Skeletal muscle cell (primary cell): ENCODE data around the gene TEAD3.
"Not testable (repeated sequence)": the region's sequence is repeated elsewhere in the genome, so short reads cannot be mapped to it uniquely, and the experiment has no call there.

Experiments
- DNase-seq: peaks from one replicate; pipeline ENCODE4 v3.0.0-alpha.2; 2010; ENCODE audit warnings: low read depth
- H3K4me3 ChIP-seq: 2 replicates; pipeline ENCODE4 v1.5.1; 2011; ENCODE audit warnings: low read depth, mild to moderate bottlenecking, control low read depth, low read length, moderate library complexity

TEAD3 gene

DNA sequence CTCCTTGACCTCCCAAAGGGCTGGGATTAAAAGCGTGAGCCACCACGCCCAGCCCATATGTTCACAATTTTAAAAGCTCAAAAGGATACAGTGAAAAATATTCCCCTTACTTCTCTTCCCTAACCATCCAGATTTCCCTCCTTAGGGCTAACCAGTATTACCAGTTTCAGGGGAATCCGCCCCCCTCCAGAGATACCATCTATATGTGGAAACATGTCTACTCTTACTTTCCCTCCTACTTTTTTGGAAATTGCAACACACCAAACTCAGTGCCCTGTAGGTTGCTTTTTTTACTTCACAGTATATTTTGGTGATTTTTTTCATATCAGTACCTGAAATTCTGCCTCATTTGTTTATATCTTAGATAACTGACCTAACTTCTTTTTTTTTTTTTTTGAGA lies 35.6 kb downstream of the TEAD3 start:
- no peak for DNase-seq
- H3K4me3 ChIP-seq: no peak overlapping the region

DNA sequence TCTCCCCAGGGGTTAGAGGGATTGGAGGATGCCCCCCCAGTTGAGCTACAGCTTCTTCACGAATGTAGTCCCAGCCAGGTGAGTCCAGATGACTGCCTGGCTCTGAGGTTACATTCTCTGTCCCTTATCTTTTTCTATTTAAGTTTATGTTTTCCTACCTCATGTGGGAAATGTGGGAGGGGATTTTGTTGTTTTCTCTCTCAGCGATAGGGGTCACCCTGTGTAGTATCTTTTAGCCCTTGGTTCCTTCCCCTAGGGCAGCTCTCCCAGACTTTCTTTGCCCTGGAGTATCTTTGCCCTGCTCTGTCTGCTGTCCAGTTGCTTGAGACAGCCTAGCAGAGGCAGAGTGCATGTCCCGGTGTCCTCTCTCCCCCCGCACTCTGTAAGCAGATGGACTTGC lies 39.0 kb downstream of the TEAD3 start:
- no peak overlapping the region for H3K4me3 ChIP-seq
- DNase-seq: no peak

DNA sequence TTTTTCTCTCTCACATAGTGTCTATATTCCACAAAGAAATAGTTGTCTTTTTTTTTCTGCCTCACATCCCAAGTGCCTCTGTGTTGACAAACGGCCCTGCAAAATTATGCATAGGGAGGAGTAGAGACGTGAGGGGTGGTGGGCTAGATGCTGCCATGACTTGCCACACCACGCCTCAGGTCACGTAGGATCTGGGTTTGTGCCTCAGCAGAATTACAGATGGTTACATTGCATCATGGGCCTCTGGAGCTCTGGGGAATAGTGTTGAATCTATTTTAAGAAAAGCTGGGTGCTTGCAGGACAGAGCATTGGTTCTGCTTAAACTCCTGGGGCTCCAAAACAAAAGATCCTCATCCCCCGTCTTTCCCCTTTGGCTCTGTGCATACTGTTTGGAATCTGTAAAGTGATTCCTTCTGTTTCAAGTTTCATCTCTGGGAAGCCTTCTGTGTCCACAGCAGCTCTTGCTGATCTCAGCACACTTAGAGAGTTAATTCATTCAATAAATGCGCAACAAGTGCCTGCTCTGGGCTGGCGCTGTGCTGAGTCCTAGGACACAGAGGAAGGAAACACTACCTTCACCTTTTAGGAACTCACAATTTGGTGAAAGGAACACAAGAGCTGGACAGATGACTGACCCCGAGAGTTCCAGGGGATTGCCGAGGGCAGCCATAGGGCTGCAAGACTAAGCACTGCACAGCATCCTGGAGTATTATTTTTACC lies 42.3 kb downstream of the TEAD3 start:
- H3K4me3 ChIP-seq: no peak overlapping the region
- DNase-seq: no peak

DNA sequence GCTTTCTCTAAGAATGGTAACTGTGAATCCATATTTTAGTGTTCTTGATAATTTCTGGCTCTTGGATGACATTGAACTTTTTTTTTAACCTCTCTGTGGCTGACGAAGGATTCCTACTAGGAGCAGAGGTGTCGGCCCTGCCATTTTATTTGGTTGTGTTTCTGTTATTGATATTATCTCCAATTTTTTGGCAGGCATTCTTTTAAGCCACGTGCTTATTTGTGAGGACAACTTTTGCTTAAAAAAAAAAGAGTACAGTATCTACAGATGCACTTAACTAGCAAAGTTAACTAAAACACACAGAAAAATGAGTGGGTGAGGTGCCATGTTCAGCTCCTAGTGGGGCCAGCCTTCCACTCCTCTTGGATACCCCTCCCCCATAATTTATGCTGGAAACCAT lies 43.6 kb downstream of the TEAD3 start:
- peak overlapping the region; percentile 68 for H3K4me3 ChIP-seq

DNA sequence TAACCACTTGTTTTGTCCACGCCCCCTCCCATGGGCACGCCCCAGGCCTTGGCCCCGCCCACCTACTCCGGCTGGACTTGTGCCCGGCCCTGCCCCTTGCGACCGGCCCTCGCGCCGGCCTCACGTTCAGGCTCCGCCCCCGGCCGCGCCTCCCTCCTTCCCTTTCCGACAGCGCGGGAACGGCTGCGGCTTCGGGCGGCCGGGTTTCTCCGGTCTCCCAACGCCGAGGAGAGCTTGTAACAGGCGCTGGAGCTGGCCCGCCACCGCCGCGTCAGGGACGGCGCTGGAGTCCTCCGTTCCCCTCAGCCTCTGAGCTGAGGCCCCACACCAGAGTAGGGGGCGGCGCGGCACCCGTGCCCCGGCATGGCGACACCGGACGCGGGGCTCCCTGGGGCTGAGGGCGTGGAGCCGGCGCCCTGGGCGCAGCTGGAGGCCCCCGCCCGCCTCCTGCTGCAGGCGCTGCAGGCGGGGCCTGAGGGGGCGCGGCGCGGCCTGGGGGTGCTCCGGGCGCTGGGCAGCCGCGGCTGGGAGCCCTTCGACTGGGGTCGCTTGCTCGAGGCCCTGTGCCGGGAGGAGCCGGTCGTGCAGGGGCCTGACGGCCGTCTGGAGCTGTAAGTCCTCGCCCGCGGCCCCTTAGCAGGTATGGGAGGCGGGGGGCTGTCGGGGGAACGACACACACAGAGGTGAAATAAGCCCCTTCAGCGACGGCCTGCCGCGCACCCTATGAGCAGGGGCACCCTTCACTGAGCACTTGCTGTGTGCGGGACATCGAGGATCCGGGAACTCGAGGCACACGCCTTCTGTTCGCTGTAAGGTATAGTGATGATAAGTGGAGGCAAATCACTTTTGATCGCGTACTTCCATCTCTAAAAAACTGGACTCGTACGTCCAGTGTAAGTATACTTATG lies 44.4 kb downstream of the TEAD3 start, which contains the start of gene FANCE:
FANCE (plus strand) TSS at position 156 of the 908 bp plus-strand sequence; CDS start at position 364, 208 bp downstream.
- DNase-seq: peak; percentile 73
- peak within 1 kb of the TSS; percentile 68 for H3K4me3 ChIP-seq

More for the DNA sequence above, 43.6 kb downstream of the TEAD3 start:
- DNase-seq: no peak

DNA sequence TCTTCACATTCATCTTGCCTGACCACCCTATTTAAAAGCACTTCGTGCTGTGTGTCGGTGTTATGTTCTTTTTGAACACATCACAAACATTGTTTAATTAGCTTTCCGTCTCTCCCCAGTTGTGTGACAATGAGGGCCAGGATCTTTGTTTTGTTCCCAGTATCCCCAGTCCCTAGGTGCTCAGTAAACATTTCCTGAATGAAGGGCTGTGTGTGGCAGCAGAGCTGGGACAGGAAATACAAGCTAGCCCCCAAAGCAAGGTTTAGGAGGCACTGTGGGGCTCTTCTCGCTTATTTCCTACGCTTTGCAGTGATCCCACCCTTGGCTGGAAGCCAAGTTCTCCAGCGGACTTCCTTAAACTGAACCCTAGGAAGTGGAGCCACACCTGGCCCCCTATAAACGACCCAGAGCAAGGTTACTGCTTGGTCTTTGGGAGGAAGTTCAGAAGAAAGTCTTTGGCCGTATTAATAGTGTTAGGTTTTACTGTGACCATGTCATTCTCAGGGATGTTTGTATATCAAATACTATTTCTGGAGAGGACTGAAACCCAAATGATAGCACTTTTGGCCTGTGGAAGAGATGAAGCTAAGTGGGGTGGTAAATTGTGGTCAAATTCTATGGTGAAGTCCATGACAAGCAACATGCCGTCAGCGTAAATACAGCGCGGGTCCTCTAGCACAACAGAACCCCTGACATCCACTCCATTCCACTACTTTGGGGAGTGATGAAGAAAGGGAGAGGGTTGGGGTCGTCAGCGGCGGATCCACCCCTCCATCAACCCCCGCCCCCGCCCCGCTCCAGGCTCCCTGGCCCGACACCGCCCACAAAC lies 45.3 kb downstream of the TEAD3 start:
- no peak for DNase-seq
- H3K4me3 ChIP-seq: peak overlapping the region; percentile 68

DNA sequence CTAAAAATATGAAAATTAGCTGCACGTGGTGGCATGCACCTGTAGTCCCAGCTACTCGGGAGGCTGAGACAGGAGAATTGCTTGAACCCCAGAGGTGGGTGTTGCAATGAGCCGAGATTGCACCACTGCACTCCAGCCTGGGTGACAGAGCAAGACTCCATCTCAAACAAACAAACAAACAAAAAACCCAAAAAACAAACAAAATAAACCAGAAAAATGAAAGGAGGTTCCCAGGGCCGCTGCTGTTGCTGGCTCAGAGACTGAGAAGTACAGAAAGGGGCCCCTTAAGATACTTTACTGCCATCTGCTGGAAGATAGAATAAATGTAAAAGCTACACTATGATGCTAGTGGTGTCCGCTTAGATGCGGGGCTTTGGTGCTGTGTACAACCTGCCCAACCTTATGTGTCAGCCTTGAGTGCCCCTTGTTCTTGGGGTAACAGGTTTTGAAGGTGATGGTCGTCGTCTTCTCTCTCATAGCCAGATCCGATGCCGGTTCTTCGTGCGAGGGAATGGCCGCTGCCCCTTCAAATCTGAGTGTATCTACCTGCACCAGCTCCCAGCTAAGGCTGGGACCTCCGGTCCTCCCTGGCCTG lies 47.5 kb downstream of the TEAD3 start:
- DNase-seq: no peak
- no peak overlapping the region for H3K4me3 ChIP-seq

DNA sequence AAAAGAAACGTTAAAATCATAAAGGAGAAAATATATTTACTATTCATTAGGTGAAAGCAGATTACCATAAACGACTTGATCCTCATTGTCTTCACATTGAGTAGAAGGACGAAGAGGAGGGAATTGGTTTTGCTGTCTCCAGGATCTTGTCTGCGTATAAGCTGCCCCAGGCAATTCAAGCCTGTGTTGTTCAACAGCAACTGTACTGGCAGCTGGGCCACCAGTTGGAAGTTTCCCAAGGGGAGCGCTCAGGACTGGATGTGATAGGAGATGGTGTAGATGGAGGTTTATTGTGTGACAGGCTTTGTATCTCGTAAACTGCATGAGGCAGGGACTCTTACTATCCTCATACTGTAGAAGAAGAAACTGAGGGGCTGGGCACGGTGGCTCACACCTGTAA lies 48.7 kb downstream of the TEAD3 start:
- H3K4me3 ChIP-seq: no peak overlapping the region
- DNase-seq: no peak

DNA sequence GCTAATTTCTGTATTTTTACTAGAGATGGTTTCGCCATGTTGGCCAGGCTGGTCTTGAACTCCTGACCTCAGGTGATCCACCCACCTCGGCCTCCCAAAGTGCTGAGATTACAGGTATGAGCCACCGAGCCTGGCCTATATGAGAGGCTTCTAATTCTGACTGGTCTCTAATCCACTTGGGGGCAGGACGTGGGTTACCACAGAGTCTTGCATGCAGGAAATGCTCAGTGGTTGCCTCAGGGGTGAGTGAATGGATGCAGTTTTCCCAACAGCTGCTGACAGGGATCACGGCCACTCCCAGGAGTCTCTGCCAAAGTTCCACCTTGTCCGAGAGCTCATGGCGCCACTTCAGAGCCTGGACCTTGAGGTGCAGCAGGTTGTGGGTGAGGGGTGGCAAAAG lies 51.2 kb downstream of the TEAD3 start:
- H3K4me3 ChIP-seq: no peak overlapping the region
- no peak for DNase-seq

DNA sequence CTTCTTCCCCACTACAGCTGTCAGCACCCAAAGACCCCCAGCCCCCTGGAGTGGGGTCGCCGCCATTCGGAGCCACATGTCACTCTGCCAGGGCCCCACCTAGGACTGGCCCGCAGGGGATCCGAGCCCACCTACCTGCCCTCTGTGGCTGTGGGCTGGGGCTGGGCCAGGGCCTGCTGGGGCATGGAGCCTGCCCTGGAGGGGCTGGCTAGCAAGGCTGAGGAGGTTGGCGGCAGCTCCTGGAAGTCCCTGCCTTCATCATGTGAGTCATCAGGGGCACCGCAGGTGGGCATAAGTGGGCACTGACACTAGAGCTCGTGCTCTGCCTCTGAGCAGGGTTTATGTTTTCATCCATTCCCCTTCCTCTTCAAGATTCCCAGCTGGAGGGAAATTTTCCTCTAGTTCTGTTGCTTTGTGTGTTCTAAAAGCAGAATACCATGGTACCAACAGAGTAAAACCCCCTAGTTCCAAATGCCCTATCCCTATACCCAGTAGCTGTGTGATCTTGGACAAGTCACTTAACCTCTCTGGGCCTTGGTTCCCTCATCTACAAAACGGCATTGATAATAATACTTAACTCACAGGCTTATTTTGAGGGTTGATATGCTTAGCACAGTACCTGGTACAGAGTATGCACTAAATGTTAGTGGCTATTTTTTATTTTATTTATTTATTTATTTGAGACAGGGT lies 53.4 kb downstream of the TEAD3 start:
- no peak for DNase-seq
- H3K4me3 ChIP-seq: no peak overlapping the region

DNA sequence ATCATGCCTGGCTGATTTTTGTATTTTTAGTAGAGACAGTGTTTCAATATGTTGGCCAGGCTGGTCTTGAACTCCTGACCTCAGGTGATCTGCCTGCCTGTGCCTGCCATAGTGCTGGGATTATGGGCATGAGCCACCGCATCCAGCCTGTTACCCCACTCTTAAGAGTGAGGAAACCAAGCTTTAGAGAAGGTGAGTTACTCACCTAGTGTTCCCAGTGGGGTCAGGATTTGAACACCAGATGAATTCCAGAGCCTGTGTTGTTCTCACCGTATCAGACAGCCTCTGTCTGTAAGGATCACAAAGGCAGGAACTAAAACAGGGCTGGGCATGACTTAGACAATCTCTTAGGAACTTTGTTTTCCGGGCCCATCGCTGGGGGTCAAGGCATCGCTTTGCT lies 54.2 kb downstream of the TEAD3 start:
- no peak overlapping the region for H3K4me3 ChIP-seq

DNA sequence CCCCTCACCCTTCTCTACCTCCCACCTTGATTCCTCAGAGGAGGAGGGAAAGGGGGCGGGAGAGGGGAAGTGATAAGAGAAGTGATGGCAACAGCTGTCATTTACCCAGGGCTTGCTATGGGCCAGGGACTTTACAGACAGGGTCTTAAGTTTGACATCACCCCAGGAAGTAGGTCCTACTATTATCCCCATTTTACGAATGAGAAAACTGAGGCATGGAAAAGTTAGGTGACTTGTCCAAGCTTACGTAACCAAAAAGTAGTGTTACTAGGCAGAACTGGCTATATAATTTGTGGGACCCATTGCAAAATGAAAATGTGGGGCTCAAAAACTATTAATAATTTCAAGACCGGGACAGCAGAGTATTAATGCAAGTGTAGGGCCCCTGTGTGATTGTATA lies 55.2 kb downstream of the TEAD3 start:
- no peak overlapping the region for H3K4me3 ChIP-seq
- DNase-seq: no peak

More for the DNA sequence above, 54.2 kb downstream of the TEAD3 start:
- no peak for DNase-seq

DNA sequence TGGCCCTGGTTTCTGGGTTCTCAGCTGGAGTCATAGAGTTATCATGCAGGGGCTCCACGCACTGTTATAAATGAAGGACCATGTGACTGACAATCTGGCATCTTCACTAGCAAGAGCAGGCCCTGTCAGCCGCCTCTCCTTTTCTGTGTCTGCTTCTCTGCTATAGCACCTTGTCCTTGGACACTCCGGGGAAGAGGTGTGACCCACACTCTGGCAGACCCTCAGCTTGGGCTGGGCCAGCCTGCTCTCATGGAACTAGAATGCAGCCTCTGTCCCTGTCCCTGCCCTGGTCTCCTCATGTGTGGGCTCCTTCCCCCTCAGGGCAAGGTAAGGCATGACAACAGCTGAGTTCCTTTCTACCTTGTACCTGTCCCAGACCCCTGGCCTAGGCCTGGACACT lies 55.7 kb downstream of the TEAD3 start:
- DNase-seq: no peak
- H3K4me3 ChIP-seq: no peak overlapping the region

DNA sequence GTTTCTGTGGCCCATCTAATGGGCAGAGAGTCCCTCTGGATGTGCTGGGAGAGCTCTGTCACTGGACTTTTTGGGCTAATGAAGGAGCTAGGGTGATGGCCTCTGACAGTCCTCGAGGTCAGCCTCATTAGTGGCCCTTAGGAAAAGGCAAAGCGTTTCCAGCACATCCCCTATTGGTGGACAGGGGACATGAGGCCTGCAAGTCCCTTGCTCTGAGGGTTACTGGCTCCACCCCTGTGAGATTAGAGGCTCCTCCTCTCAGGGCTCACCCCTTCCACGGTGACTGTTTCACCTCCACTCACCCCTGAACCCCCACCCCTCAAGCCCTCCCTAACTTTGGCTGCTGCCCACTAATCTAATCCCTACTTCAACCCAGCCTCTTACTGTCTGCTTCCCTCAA lies 57.6 kb downstream of the TEAD3 start:
- H3K4me3 ChIP-seq: no peak overlapping the region
- DNase-seq: no peak

DNA sequence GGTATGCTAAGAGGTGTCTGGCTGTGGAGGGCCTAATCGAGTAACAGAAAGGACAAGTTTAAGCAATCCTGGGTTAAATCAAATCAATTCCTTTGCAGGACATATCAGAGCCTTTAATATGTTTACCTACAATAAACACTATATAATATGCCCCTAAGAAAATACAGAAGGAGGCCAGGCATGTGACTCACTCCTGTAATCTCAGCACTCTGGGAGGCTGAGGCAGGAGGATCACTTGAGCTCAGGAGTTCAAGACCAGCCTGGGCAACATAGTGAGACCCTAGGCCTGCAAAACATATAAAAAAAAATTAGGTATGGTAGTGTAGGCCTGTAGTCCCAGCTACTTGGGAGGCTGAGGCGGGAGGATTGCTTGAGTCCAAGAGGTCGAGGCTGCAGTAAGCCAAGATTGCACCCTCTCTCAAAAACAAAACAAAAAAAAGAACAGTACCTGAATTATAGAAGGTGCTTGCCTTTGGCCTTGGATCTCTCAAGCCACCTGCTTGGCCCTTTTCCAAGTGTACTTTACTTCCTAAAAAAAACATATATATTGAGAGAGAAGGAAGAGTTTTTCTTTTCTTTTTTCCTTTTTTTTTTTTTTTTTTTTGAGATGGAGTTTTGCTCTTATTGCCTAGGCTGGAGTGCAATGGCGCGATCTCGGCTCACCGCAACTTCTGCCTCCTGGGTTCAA lies 58.4 kb downstream of the TEAD3 start:
- not testable (repeated sequence) for H3K4me3 ChIP-seq, DNase-seq

DNA sequence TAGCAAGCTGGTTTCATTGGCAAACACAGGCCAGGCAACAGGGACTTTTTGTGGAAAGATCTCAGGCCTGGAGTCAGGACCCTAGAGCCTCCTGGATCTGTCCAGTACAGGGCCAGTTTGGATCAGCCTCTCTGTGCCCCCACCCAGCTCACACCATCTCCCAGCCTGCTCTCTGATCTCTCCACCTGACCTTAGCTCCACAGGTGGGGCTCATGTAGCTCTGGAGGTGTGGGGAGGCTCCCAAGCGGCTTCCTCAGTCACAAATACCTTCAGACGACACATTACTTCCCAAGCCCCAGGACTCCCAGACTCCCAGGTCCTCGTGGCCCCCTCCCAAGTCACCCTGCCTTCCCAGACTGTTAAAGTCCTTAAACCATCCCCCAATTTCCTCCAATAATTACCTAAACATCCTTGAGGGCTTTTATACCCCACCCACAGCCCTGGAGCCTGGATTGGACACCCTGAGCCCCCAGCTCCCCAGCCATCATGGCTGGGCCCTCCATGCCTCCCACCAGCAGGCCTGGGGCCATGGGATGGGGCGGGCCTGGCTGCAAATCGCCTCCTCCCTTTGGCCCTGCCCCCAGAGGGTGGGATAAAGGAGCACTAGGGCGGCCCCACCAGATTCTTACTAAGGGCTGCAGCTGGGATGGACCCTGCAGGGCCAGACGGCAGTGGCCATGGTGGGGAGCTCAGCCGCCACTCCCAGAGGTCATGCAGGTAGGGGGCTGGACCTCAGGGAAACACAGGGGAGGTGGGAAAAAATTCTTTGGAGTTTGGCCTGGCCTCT lies 60.6 kb downstream of the TEAD3 start:
- no peak for DNase-seq
- H3K4me3 ChIP-seq: no peak overlapping the region

DNA sequence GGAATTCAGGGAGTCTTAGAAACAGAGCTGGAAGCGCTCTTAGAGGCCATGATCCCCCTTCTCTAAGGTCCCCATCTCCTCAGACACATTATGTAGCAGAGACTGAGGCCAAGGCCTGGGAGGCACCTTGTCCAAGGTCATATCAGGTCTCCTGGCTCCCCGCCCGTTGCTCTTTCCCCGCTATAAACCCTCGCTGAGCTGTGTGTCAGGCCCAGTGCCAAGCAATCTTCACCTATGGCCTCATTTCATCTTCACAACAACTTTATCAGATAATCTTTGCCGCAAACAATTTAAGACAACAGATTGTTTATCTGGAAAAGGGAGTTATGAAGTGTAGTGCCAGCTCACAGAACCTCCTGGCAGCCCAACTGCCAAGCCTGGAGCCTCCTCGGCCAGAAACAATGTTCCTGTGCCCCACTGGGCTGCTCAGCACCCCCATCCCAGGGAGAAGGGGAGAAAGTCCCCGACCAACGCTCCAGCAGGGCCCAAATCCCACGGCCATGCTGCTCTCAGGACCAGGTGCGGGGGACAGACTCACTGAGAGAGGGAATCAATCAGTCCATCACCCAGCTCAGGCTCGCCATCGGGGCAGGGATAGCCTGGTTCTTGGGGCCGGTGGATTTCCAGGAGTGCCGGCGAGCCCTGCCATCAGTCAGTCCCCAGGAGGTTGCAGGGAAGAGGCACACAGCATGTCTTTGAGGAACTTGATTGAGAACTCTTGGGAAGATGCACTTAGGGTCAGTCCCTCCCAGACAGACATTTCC lies 61.6 kb downstream of the TEAD3 start:
- DNase-seq: no peak
- no peak overlapping the region for H3K4me3 ChIP-seq
